Heart left ventricle (tissue), 16 donors: ENCODE measurements around the gene DDHD1. TPM values are rescaled to one million over a fixed set of nuclear protein-coding genes. Genes with fewer than 3 reads are reported as not detected.

Source experiments
- ATAC-seq, 4 donors: fragments of 200-7000 bp; cut with Tn5 transposase; one replicate each; pipeline ENCODE4 v1.9.1; 2020 to 2022; ENCODE audit warnings: moderate library complexity in 4 of 4, mild to moderate bottlenecking in 3 of 4, moderate number of reproducible peaks in 1 of 4
- DNase-seq, 5 donors: peaks; one replicate each; pipeline ENCODE4 v3.0.0-alpha.2; 2020
- H3K27ac ChIP-seq, 12 donors: fragments of 200-600 bp; sonication (generic) in 4 of 12; one replicate each; pipeline versions ENCODE4 v1.5.0 to v1.8.0; 2016 to 2022; ENCODE audit warnings: mild to moderate bottlenecking in 2 of 12
- H3K27me3 ChIP-seq, 9 donors: fragments of 200-600 bp; sonication (generic) in 2 of 9; one replicate each; pipeline versions ENCODE4 v1.5.1 to v1.8.0; 2016 to 2022; ENCODE audit warnings: mild to moderate bottlenecking in 3 of 9
- H3K36me3 ChIP-seq, 9 donors: fragments of 200-600 bp; sonication (generic) in 2 of 9; one replicate each; pipeline versions ENCODE4 v1.5.0 to v1.8.0; 2018 to 2022; ENCODE audit warnings: mild to moderate bottlenecking in 2 of 9
- H3K4me1 ChIP-seq, 12 donors: fragments of 200-600 bp; sonication (generic) in 4 of 12; one replicate each; pipeline versions ENCODE4 v1.5.0 to v1.8.0; 2016 to 2022; ENCODE audit warnings: mild to moderate bottlenecking in 3 of 12
- H3K4me3 ChIP-seq, 12 donors: fragments of 200-600 bp; sonication (generic) in 4 of 12; one replicate each; pipeline versions ENCODE4 v1.5.0 to v1.8.0; 2017 to 2022; ENCODE audit warnings: mild to moderate bottlenecking in 9 of 12, moderate library complexity in 4 of 12
- H3K9me3 ChIP-seq, 12 donors: fragments of 200-600 bp; sonication (generic) in 4 of 12; one replicate each; pipeline versions ENCODE4 v1.5.0 to v1.8.0; 2016 to 2022; ENCODE audit warnings: mild to moderate bottlenecking in 1 of 12
- CTCF ChIP-seq, 12 donors: fragments of 200-600 bp; sonication (generic) in 4 of 12; IDR thresholded peaks; one replicate each; pipeline versions ENCODE4 v1.5.0 to v1.8.0; 2018 to 2022; ENCODE audit warnings: antibody characterized with exemption in 12 of 12, mild to moderate bottlenecking in 5 of 12
- POLR2A ChIP-seq, 2 donors: fragments of 450-650 bp; IDR thresholded peaks; one replicate each; pipeline ENCODE4 v1.6.1; 2017; ENCODE audit warnings: antibody characterized with exemption in 2 of 2, mild to moderate bottlenecking in 2 of 2, moderate library complexity in 2 of 2
- WGBS, 4 donors: extraction: QIAGEN DNeasy Blood & Tissue Kit in 2 of 4; methylation state at CpG; one replicate each; pipeline versions ENCODE4 v1.1.5 to v1.1.7; 2013 to 2018; 5-methylcytosine and 5-hydroxymethylcytosine counted together
- intact Hi-C, 10 donors: fragments of 100-400 bp; cut with DNase I; formaldehyde crosslinking; loops; one replicate each; pipeline versions ENCODE4 v1.11.1 to v1.14.2; 2022
- polyA plus RNA-seq, 2 donors: library from polyadenylated mRNA; stranded (reverse); fragments of 200-250 nt; gene quantifications; one replicate each; pipeline ENCODE4 v1.2.3, GENCODE V29; 2013
- total RNA-seq, 9 donors: library from RNA; depleted of rRNA in 2 of 9; stranded (reverse); fragments of >200 nt in 2 of 9; fragmentation: NEBNext Ultra II Directional in 3 of 9; extraction: Animal tissue kit (Norgen Biotek cat#: 25700) in 3 of 9; gene quantifications; one replicate each; pipeline versions ENCODE4 v1.1.0 to v1.2.4, GENCODE V29; 2016 to 2023
- donor health status: ischemic (EF 13 %, LVEDD 7.1; RV severe dilation, severe dysfunction).
- donor health status: healthy with polysubstance abuse.
- donor health status: DM: no; HTN: yes; CAD: no.
- donor health status: DM: no; HTN: no; CAD: no.
- donor health status: ischemic (EF 25% LVEDD 6.9; RV normal size, moderate dysfunction).
- donor health status: ischemic (EF 25% LVEDD 5.7; RV mildly dilated, moderate dysfunction).
- donor health status: healthy.
- donor health status: DM: yes; HTN: yes; CAD: no.
- donor health status: ischemic (EF 35%, LVEDD 5.7; RV mildly dilated, moderate dysfunction).
- donor health status: nonischemic (EF 11% LVEDD 7.7; RV severe dilation, severe dysfunction).
- donor health status: DM: yes; HTN: yes; CAD: no.
- donor health status: PGD.
- donor health status: ischemic (EF 29% LVEDD 5.4; RV normal size, mild dysfunction).
- donor health status: nonischemic (EF 23%, LVEDD 6.1; RV moderate dilation, normal function).

The DDHD1 gene
- total and polyA plus RNA-seq, 11 donors: 3.5 to 12.1 (median 7.0) TPM

- no peak for TF ChIP-seq POLR2A (IDR thresholded peaks at IDR 0.05)
- TF ChIP-seq CTCF (IDR thresholded peaks at IDR 0.05): peak; percentile 63 to 88 (median 80)
- Histone ChIP-seq H3K36me3 (peaks cover 0 to 10% (median 5%) of the 10 kb centered on the region in 9 donors), H3K4me3 (no peak overlapping the region), H3K27me3 (no peaks in the 10 kb centered on the region), H3K27ac (peak overlapping the region in 2 of 12 donors; percentile 8 to 9), H3K9me3 (no peaks in the 10 kb centered on the region), H3K4me1 (peaks cover 0 to 7% (median 0%) of the 10 kb centered on the region in 12 donors)
- WGBS, 4 donors: 1 to 6% (median 2%) methylated on average over 1 of the region's 1 CpG
- DNase-seq: no peak
- peak; percentile 51 to 81 (median 65) for ATAC-seq
- intact Hi-C loops: loop anchor here in 9 of 10 donors (1.0 to 10.0 kb wide), 9 partner anchors 90 to 250 kb away; no protein-coding TSS in a partner anchor
These were observed 98.1 kb downstream of the DDHD1 start for GRCh38 chr14:53055003-53055402.

GRCh38 chr14:53054457-53054856, 98.7 kb downstream of the DDHD1 start:
- peaks cover 0 to 7% (median 0%) of the 10 kb centered on the region in 12 donors for H3K4me1 ChIP-seq
- H3K4me3 ChIP-seq: no peak overlapping the region
- H3K9me3 ChIP-seq: no peaks in the 10 kb centered on the region
- WGBS, 4 donors: 53 to 71% (median 63%) methylated on average over 2 of the region's 2 CpGs
- H3K36me3 ChIP-seq: peaks cover 0 to 10% (median 4%) of the 10 kb centered on the region in 9 donors
- TF ChIP-seq POLR2A (IDR thresholded peaks at IDR 0.05): no peak
- TF ChIP-seq CTCF (IDR thresholded peaks at IDR 0.05): no peak
- DNase-seq (no peak), ATAC-seq (peak; percentile 50 to 73 (median 54))
- intact Hi-C loops: loop anchor here in 8 of 10 donors (2.0 to 10.0 kb wide), 7 partner anchors 90 to 250 kb away; no protein-coding TSS in a partner anchor
- no peaks in the 10 kb centered on the region for H3K27me3 ChIP-seq
- peak overlapping the region in 3 of 12 donors; percentile 8 to 9 (median 8) for H3K27ac ChIP-seq

- Histone ChIP-seq H3K4me3 (no peak overlapping the region), H3K27me3 (no peaks in the 10 kb centered on the region), H3K36me3 (peaks cover 0 to 16% (median 0%) of the 10 kb centered on the region in 9 donors), H3K9me3 (no peaks in the 10 kb centered on the region), H3K4me1 (peaks cover 0 to 13% (median under 1%) of the 10 kb centered on the region in 12 donors), H3K27ac (no peak overlapping the region)
- no peak for ATAC-seq
- 82 to 92% (median 88%) methylated on average over 2 of the region's 2 CpGs for WGBS, 4 donors
- intact Hi-C loops: no loop called here
- no peak for DNase-seq
- TF ChIP-seq POLR2A (IDR thresholded peaks at IDR 0.05) (no peak), CTCF (IDR thresholded peaks at IDR 0.05) (no peak)
These were observed 104.5 kb downstream of the DDHD1 start for GRCh38 chr14:53048631-53049030.

GRCh38 chr14:53047307-53048069, 105.6 kb downstream of the DDHD1 start:
- Histone ChIP-seq H3K36me3 (peaks cover 0 to 16% (median 0%) of the 10 kb centered on the region in 9 donors), H3K4me3 (no peak overlapping the region), H3K9me3 (no peaks in the 10 kb centered on the region), H3K4me1 (peaks cover 0 to 23% (median 10%) of the 10 kb centered on the region in 12 donors), H3K27me3 (no peaks in the 10 kb centered on the region), H3K27ac (no peak overlapping the region)
- DNase-seq (no peak), ATAC-seq (no peak)
- TF ChIP-seq CTCF (IDR thresholded peaks at IDR 0.05) (no peak), POLR2A (IDR thresholded peaks at IDR 0.05) (no peak)
- WGBS, 4 donors: 87 to 89% (median 88%) methylated on average over 5 of the region's 5 CpGs
- intact Hi-C loops: no loop called here
